K562 (cell line): ENCODE data around the gene ZNF593OS. TPM values are rescaled to one million over a fixed set of nuclear protein-coding genes. Genes with fewer than 3 reads are reported as not detected.

ENCODE experiments used
- ATF2 ChIP-seq: sonication (generic); formaldehyde crosslinking; IDR thresholded peaks from 2 replicates; pipeline ENCODE4 v1.8.1; 2022; ENCODE audit warnings: missing genetic modification reagents
- BMI1 ChIP-seq: fragments of 150-350 bp; IDR thresholded peaks from 2 replicates; pipeline ENCODE4 v1.6.1; 2014; ENCODE audit warnings: low read length
- CCNT2 ChIP-seq: IDR thresholded peaks from 2 replicates; pipeline ENCODE4 v1.6.1; 2011; ENCODE audit warnings: borderline replicate concordance, low read depth, mild to moderate bottlenecking, moderate library complexity, mixed read lengths, low read length; ENCODE audit not compliant: insufficient read length; ENCODE audit errors: extremely low read depth
- CREB3 ChIP-seq: fragments of 450-650 bp; conservative IDR thresholded peaks from 2 replicates; pipeline ENCODE4 v1.6.1; 2016; ENCODE audit warnings: missing genetic modification characterization, low read depth, mild to moderate bottlenecking, missing compliant biosample characterization, moderate library complexity
- E2F8 ChIP-seq: fragments of 450-650 bp; IDR thresholded peaks from 2 replicates; pipeline ENCODE4 v1.7.1; 2018; ENCODE audit warnings: mild to moderate bottlenecking, low read depth; ENCODE audit not compliant: partially characterized antibody
- ELF4 ChIP-seq: fragments of 450-650 bp; formaldehyde crosslinking; IDR thresholded peaks from 2 replicates; pipeline ENCODE4 v1.4.0; 2022; ENCODE audit warnings: missing genetic modification characterization
- KLF6 ChIP-seq: fragments of 250-450 bp; sonication (Bioruptor Pico); IDR thresholded peaks from 2 replicates; pipeline ENCODE4 v1.4.0; 2020; ENCODE audit warnings: mild to moderate bottlenecking, moderate library complexity, borderline replicate concordance
- MCM5 ChIP-seq: fragments of 450-650 bp; IDR thresholded peaks from 2 replicates; pipeline ENCODE4 v1.6.1; 2016; ENCODE audit warnings: low read depth
- MEF2A ChIP-seq: IDR thresholded peaks from 2 replicates; pipeline ENCODE4 v1.6.1; 2011; ENCODE audit warnings: low read depth, mild to moderate bottlenecking, low read length, moderate library complexity; ENCODE audit not compliant: control insufficient read depth
- MYNN ChIP-seq, 2 experiments: sonication (generic); formaldehyde crosslinking in 1 of 2; IDR thresholded peaks; 2 replicates each; pipeline versions ENCODE4 v1.5.0 to v1.6.1; 2016 to 2020; ENCODE audit warnings: antibody characterized with exemption in 1 of 2, missing genetic modification reagents in 1 of 2
- NFRKB ChIP-seq: fragments of 450-650 bp; IDR thresholded peaks from 2 replicates; pipeline ENCODE4 v1.6.1; 2016; ENCODE audit warnings: low read depth
- NR3C1 ChIP-seq: sonication (generic); formaldehyde crosslinking; IDR thresholded peaks from 2 replicates; pipeline ENCODE4 v1.8.1; 2022; ENCODE audit warnings: missing genetic modification reagents
- PPARD ChIP-seq: fragments of 250-450 bp; sonication (Bioruptor Pico); IDR thresholded peaks from 2 replicates; pipeline ENCODE4 v1.8.0; 2022; ENCODE audit warnings: inconsistent platforms, mild to moderate bottlenecking, moderate library complexity
- SMAD2 ChIP-seq: fragments of 150-350 bp; IDR thresholded peaks from 2 replicates; pipeline ENCODE4 v1.6.1; 2014; ENCODE audit warnings: low read depth, mild to moderate bottlenecking, low read length
- ZNF146 ChIP-seq: IDR thresholded peaks from one replicate; pipeline ENCODE4 v1.6.1; 2018; ENCODE audit warnings: missing compliant biosample characterization; ENCODE audit not compliant: unreplicated experiment
- ZNF395 ChIP-seq: fragments of 200-800 bp; sonication (Bioruptor generic); IDR thresholded peaks from 2 replicates; pipeline ENCODE4 v1.6.1; 2017; ENCODE audit warnings: missing genetic modification characterization, missing compliant biosample characterization
- ZNF584 ChIP-seq: fragments of 200-800 bp; sonication (Bioruptor generic); IDR thresholded peaks from 2 replicates; pipeline ENCODE4 v1.6.1; 2016; ENCODE audit warnings: low read depth, mild to moderate bottlenecking, missing genetic modification characterization, missing compliant biosample characterization
- ZNF740 ChIP-seq, 3 experiments: fragments of 200-800 bp in 1 of 3; sonication (Bioruptor generic) in 1 of 3; sonication (generic) in 1 of 3; formaldehyde crosslinking in 1 of 3; IDR thresholded peaks; 2 replicates each; pipeline versions ENCODE4 v1.6.1 to v1.8.0; 2016 to 2022; ENCODE audit warnings: mild to moderate bottlenecking in 2 of 3, missing compliant biosample characterization in 2 of 3, missing genetic modification characterization in 2 of 3, missing genetic modification reagents in 1 of 3
- polyA plus RNA-seq, 8 experiments: library from polyadenylated mRNA; depleted of rRNA in 4 of 8; stranded (reverse) in 5 of 8; unstranded in 3 of 8; fragments of >200 nt; fragmentation: Nextera tagmentation in 2 of 8; fragmentation: Illumina TruSeq in 1 of 8; extraction: Ambion mirVana in 2 of 8; extraction: Trizol in 1 of 8; gene quantifications; 2 replicates each; pipeline versions ENCODE4 v1.2.1 to v1.2.3, GENCODE V29; 2011 to 2014; ENCODE audit warnings: inconsistent platforms in 1 of 8, missing spikeins in 1 of 8
- total RNA-seq, 7 experiments: library from RNA; depleted of rRNA in 6 of 7; stranded (reverse); fragments of >200 nt in 6 of 7; fragmentation: Illumina TruSeq in 2 of 7; extraction: Trizol in 2 of 7; gene quantifications; 2 replicates each; pipeline versions ENCODE4 v1.2.1 to v1.2.3, GENCODE V29; 2011 to 2021; ENCODE audit warnings: low replicate concordance in 1 of 7

ZNF593OS gene
- total and polyA plus RNA-seq, 9 of the 15 experiments (the other 6 are each of a cell fraction or from before 2014, with no cell fraction given): 0.24 to 0.27 TPM; not detected in 7

- TF ChIP-seq ZNF740 (CRISPR knock-in tag; IDR thresholded peaks at IDR 0.05) (no peak), ZNF740 (tag; IDR thresholded peaks at IDR 0.05) (no peak), ZNF395 (peak; percentile 88), CCNT2 (peak; percentile 88), ZNF146 (CRISPR knock-in tag) (peak; percentile 27), PPARD (CRISPR knock-in tag) (no peak), SMAD2 (no peak), CREB3 (tag) (peak; percentile 70), E2F8 (peak; percentile 91), MYNN (IDR thresholded peaks at IDR 0.05) (peak; percentile 76; the same call in 1 of the 2 replicates), MYNN (CRISPR knock-in tag; IDR thresholded peaks at IDR 0.05) (no peak), ELF4 (CRISPR knock-in tag) (peak; percentile 87), NR3C1 (peak; percentile 81; the same call in 1 of the 2 replicates), NFRKB (0 out of 2 replicates have a peak, but pooled peaks have one; percentile 46), MEF2A (no peak), ATF2 (CRISPR knock-in tag) (peak; percentile 100), KLF6 (CRISPR knock-in tag) (0 out of 2 replicates have a peak, but pooled peaks have one; percentile 42), BMI1 (no peak), ZNF584 (CRISPR knock-in tag) (no peak), MCM5 (no peak)
These were observed 1.8 kb downstream of the ZNF593OS start, which contains the start of gene ZNF593 (continued) for GRCh38 chr1:26169669-26170471.
